ENCODE results near the gene YLPM1.

Gene YLPM1

GRCh38 chr14:74824997-74825396 is 61.9 kb downstream of the YLPM1 start:
- H3K9me3 ChIP-seq, result no peaks in the 10 kb centered on the region
- no peak overlapping the region for H3K4me3 ChIP-seq
- TF ChIP-seq CTCF (IDR thresholded peaks at IDR 0.05), result no peak
- H3K27ac ChIP-seq, result no peak overlapping the region
- intact Hi-C loops (cut with DNase I; ENCODE audit: low total_unique reads), result no loop called here
- no peak for DNase-seq
- H3K36me3 ChIP-seq, result peaks cover 22 to 47% (median 43%) of the 10 kb centered on the region in 3 donors
- no peaks in the 10 kb centered on the region for H3K4me1 ChIP-seq
- H3K27me3 ChIP-seq, result no peaks in the 10 kb centered on the region

GRCh38 chr14:74826574-74826973 is 63.5 kb downstream of the YLPM1 start:
- Histone ChIP-seq H3K4me3 (no peak overlapping the region), H3K27ac (no peak overlapping the region), H3K27me3 (no peaks in the 10 kb centered on the region), H3K9me3 (no peaks in the 10 kb centered on the region), H3K36me3 (peaks cover 26 to 45% (median 38%) of the 10 kb centered on the region in 3 donors), H3K4me1 (no peaks in the 10 kb centered on the region)
- DNase-seq, result no peak
- intact Hi-C loops (cut with DNase I; ENCODE audit: low total_unique reads), result no loop called here
- no peak for TF ChIP-seq CTCF (IDR thresholded peaks at IDR 0.05)

- Histone ChIP-seq H3K4me3 (no peak overlapping the region), H3K9me3 (no peaks in the 10 kb centered on the region), H3K27me3 (no peaks in the 10 kb centered on the region), H3K27ac (no peak overlapping the region), H3K4me1 (no peaks in the 10 kb centered on the region), H3K36me3 (peaks cover 21 to 32% (median 30%) of the 10 kb centered on the region in 3 donors)
- intact Hi-C loops (cut with DNase I; ENCODE audit: low total_unique reads), result no loop called here
- no peak for DNase-seq
- TF ChIP-seq CTCF (IDR thresholded peaks at IDR 0.05), result no peak
Measured at GRCh38 chr14:74829251-74829650, 66.1 kb downstream of the YLPM1 start.

- Histone ChIP-seq H3K27me3 (no peaks in the 10 kb centered on the region), H3K36me3 (peaks cover 30 to 46% (median 45%) of the 10 kb centered on the region in 3 donors), H3K4me1 (no peaks in the 10 kb centered on the region), H3K4me3 (no peak overlapping the region), H3K9me3 (no peaks in the 10 kb centered on the region), H3K27ac (no peak overlapping the region)
- intact Hi-C loops (cut with DNase I; ENCODE audit: low total_unique reads), result no loop called here
- DNase-seq, result no peak
- no peak for TF ChIP-seq CTCF (IDR thresholded peaks at IDR 0.05)
Measured at GRCh38 chr14:74832849-74833248, 69.7 kb downstream of the YLPM1 start.

GRCh38 chr14:74834692-74835392 is 71.7 kb downstream of the YLPM1 start:
- no peak for DNase-seq
- intact Hi-C loops (cut with DNase I; ENCODE audit: low total_unique reads), result no loop called here
- TF ChIP-seq CTCF (IDR thresholded peaks at IDR 0.05), result no peak
- Histone ChIP-seq H3K4me3 (no peak overlapping the region), H3K27ac (no peak overlapping the region), H3K36me3 (peaks cover 21 to 36% (median 34%) of the 10 kb centered on the region in 3 donors), H3K4me1 (no peaks in the 10 kb centered on the region), H3K9me3 (no peaks in the 10 kb centered on the region), H3K27me3 (no peaks in the 10 kb centered on the region)
